NOMO-1 treated with dmso at 0.1 percent for 144 hours (cell line): Measurements from ENCODE around the gene FARP1.

Source experiments
- DNase-seq: peaks from one replicate; lab custom pipeline; 2025; ENCODE audit not compliant: unreplicated experiment; lab: John Stamatoyannopoulos, UW

Gene FARP1

DNA sequence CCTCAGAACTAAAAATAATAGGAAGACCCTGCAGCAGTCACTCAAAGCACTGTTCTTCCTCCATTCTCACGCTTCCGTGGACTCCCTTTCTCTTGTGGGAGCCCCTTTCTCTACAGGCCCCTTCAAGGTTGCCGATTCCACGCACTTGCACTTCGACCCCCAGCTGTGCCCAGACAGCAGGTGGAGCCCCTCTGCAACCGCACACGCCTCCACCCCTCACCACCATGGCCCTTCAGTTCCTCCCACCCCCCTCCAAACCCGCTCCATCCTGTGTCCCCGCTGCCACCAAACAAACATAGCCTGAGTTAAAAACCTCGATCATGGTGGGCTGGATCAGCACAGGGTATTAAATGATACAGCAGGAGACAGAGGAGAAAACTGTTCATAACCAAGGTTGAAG is 331.4 kb downstream of the FARP1 start:
- DNase-seq, result no peak

DNA sequence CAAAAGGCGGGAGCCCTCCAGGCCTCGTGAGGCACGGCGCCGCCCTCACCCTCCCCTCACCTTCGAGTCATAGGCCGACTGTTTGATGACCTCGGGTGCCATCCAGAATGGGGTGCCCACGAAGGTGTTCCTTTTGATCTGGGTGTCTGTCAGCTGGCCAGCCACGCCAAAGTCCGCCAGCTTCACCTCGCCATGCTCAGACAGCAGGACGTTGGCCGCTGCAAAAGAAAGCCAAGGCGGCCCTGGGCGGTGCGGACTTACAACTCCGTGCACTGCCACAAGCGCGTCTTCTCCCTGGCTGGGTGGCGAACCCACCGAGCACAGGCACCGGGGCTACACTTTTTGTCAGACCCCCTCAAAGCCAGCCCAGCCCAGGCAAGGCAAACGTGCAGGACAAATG is 331.9 kb downstream of the FARP1 start:
- DNase-seq, result no peak

DNA sequence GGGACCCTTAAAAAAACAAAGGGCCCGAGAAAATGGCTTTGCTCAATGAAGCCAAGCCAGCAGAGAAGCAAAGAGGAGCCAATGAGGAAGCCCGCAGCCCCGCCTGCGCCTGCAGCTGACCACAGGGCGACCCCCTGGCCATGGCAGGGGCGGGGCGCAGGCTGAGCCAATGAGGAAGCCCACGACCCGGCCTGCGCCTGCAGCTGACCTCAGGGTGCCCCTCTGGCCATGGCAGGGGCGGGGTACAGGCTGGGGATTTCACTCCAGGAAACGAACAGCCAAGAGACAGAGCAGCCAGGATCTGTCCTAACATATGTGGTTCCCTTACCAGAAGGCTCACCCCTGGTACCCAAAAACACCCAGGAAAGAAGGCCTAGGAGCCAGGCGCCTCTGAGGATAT is 332.6 kb downstream of the FARP1 start:
- no peak for DNase-seq

DNA sequence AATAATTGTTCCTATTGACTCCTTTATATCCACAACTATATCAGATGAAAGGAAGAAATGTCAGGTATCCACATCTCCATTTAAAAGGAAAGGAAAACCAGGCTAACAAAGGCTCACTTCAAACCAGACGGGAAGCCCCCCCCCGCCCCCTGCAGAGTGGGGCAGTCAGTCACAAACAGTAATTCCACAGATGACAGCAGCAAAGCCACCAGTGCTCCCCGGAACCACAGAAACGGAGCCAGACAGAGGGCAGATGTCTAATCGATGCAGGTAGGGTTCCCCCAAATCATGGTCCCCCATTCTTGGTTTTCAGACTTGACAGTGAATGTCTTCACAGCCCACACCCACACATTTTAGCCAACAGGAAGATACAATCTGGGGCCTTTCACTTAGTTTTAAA is 333.2 kb downstream of the FARP1 start:
- no peak for DNase-seq

DNA sequence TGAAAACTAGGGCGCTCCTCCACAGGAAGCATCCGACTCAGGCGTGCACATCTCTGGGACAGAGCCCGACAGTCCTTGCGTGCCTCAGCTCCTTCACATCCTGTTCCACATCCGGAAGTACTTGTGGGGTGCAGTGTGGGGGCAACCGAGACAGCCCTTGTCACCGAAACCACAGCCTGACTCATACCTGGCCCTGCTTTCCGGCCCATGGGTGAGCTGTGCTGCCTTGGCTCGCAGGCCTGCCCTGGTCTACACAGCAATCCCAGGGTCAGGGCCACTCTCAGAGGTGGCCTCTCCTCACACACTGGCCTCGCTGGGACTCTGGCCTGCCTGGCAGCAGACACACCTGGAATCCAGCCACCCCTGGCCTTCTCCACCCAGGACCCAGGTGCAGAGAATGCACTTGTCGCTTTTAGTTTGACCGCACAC is 333.7 kb downstream of the FARP1 start:
- peak; percentile 77 for DNase-seq

DNA sequence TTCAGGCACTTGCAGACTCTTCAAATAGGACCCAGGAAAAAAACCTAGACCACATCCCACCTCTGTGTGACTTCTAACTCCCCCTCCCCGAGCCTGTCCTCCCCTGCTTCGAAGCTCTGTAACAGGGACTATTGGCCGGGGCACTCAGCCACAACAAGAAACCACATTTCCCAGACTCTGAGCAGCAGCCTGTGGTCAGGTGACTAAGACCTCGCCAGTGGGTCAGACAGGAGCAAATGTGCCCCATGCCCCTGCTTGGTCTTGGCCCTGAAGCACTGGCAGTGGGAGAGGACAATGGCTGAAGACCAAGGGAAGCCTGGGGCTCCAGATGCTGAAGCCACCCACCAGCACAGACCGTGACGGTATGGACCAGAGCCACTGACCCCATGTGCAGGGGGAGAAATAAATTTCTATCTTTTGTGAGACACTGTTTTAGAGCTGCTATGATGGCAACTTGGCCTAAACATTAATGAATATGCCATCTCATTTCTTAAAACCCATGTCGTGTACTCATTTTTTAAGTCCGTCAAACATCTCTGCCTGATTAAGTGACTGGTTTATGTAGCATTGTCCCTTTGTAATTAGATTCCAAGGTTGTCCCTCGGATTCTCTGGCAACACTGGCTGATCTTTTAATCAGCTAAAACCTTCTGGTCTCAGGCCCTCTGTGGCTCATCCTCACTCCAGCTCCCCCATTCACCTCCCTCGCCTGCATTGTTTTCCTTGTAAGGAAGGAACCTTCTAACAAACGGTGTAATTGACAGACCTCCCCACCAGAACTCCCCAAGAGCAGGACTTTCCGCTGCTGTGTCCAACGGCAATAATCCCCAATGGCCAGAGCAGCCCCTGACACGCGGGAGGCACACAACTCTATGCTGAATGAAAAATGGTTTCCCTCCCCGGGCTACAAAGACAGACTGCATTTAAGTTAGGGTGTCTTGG is 335.6 kb downstream of the FARP1 start:
- DNase-seq, result no peak

DNA sequence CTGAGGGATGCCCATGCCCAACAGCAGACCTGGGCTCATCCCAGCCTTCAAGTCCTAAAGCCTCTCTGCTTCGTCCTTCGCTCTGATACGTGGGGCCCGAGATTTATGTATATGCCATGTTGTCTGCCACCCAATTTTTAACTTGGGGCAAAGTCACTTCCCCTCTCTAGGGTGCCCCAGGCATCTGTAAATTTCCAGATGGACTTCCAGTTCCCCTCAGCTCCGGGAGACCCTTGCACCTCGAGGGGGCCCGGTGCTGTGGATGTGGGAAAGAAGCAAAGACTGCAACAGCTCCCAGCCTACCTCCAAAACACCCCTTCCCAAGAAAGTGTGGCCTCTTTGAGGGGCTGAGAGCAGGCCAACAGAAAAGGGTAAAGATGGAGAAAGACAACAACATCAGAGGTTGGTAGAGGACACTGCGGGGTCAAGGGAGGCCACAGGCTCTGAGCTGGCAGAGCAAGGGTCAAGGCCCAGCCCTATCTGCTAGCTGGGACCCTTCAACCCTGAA is 336.7 kb downstream of the FARP1 start:
- DNase-seq, result no peak

DNA sequence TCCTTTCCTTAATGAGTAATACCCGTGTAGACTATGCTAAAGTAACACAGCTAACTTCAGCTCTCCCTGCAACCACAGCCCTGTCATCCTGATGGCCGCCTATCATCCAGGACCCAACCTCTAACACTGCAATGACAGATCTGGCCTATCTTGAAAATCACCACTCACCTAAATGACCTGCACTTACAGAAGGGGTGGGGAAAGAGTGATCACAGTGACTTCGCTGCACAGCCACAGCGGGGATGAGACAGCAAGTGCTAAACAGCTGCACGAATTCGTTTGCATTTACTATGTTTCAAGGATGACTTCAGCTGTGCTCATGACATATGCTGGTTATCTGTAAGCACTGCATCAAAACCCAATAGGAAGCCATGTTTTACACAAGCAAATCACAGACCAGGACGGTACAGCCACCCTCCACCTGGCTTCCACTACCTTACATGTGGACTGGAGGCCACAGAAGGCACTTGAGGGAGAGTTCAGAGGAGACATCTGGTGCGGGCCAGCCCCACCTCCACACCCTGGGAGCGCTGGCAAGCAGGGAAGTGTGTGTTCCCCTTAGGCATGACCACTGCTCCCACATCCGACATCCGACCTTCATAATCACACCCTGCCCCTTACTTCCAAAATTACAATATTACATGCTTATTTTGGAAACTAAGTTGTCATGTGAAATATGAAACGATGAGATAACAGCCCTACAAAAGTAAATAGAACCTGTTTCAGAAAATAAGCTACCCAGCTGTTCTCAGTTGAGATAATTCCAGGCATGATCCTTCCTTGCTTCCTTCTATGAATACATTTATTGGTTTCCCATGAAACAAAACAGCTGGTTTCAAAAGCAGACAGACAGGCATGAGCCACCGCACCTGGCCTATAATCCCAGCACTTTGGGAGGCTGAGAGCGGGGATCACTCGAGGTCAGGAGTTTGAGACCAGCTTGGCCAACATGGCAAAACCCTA is 338.3 kb downstream of the FARP1 start:
- no peak for DNase-seq

DNA sequence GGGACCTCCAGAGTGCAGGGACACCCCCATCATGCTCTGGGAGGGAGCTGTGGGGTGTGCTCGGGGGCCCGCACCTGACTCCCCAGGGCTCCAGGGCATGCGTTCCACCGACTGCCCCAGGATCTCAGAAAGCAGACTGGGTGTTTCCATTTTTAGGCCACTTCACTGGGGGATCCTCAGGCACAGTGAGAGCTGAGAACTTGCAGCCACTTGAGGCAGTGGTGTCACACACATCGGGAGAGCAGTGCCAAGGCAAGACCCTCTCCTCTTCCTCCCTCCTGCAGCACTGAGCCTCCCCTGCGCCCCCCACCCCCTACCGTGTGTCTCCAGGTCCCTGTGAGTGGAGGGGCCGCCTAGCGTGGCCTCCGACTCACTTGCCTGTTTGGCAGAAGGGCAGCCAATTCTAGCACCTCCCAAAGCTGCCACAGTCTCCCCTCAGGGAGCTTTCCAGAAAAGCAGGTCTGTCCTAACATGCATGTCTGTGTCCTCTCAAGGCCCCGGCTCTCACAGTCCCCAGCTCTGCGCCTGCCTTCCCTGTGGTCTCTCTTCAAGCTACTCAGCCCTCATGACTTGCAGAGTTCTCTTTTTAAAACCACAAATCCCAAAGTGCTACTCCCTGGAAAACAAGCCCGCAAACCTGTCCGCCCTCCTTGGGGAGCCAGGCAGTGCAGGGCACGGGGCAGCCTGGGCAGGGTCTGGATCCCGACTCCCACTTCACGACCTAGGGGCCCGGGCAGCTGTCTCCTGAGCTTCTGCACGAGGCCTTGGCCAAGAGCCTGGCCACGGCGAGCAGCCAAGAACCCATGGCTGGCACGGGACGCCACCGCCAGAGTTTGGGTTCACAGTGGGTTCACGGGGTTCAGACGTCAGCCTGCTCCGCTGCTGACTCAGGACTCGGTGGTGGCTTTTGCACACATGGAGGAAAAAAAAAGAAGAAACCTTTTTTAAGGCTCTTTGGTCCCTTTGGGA is 339.9 kb downstream of the FARP1 start:
- DNase-seq, result no peak

DNA sequence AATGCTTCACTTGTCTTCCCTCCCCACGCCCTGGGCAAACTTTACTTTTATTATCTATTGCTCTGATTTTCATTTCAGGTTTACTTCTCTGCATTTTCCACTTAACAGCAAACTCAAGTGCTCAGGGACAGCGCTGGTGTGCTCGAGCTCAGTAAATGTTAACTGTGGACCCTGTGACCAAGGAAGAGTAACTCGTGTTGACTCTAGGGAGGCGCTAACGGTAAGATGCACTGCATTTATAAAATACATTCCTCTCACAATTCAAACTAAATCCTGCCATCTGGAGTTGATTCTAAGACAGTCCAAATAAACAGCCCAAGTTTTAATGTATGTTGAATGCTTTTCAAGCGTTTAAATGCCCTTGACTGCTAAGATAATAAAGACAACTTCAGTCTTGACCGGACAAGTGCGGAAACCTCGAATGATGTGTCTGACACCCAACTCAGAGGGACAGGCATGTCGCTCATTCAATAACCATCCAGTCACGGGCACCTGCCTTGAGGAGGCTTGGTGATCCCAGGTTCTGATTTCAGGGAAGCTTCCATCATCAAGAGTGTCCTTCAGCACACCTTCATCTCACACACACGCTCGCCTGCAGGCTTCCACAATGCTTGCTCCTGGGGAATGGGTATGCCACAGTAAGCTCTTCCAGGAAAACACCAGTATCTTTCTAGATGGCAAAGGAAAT is 340.9 kb downstream of the FARP1 start:
- DNase-seq, result no peak

DNA sequence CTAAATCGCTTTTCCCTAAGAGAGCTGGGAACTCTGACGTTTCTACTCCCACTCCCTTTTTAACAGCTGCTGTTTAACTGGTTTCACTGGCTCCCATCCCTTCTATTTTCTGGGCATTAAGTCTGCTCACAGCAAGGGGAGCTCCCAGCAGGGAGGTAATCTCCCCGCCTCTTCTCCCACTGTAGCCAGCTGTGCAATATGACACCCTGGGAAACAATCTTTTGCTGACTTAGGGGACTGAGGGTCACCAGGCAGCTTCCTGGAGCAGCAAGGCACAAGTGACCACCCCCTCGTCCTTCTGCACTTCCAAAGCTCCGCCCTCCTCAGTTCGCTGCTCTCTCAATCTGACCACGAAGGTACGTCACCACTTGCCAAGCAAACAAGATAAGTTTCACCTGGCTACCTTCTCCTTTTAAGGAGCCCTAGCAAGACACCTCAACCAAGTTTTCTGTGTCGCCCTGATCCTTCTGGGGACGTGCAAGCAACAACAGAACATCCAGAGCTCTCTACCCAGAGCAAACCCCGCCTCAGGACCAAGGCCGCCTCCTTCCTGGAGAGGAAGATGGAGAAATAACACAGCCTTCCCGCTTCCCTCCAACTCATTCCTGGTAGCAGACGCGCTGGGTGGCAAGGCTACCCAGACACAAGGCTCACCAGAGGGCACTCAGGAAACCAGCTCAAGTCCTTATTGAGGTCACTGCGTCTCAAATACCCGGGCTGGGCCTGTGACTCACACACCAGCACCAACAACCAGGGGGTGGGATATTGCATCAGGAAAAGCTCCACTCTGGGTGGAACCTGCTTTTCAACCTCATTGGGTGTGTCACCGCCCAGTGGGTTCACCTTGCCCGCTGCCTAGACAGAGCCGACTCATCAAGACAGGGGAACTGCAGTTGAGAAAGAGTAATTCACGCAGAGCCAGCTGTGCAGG is 341.7 kb downstream of the FARP1 start:
- peak; percentile 80 for DNase-seq

DNA sequence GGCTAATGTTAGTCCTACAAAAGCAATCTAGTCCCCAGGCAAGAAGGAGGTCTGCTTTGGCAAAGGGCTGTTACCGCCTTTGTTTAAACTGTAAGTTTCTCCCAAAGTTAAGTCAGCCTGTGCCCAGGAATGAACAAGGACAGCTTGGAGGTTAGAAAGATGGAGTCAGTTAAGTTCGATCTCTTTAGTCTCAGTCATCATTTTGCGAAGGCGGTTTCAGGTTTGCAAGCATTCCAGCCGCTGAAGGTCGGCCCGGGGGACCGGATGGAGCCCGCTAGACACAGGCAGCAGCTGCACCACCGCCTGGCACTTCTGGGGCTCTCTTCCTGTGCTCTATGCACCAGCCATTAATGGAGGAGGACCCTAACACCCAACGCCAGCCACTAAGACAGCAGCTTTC is 342.7 kb downstream of the FARP1 start:
- DNase-seq, result no peak

DNA sequence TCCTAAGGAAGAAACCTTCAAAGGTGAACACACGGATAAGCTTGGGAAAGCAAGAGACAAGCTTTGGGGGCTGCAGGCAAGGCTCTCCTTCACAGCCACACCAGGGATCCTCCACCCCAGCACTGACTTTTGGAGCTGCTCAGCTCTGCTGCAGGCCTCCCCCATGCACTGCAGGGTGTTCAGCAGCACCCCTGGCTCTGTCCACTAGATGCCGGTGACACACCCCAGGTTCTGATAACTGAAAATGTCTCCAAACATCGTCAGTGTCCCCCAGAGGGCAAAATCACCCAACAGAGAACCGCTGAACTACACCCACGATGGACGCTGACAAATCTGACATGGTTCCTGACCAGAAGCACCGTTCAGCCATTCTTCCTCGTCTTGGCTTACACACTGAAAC is 343.5 kb downstream of the FARP1 start:
- DNase-seq, result no peak

DNA sequence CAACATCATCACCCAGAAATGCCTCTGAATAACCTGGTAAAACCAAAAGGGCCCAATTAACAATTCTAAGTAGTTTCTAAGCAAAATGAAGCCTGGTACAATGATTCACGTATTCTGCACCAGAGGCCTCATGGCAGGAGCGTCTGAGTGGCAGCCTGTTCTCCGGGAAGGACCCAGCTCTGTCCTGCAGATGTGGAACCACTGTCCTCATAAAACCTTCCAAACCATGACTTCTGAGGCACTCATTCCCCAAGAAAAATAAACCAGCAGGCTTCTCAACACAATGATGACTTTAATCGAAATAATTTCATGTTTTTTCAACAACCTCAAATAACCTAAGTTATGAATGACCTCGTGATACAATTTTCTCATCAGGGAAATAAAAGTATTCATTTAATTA is 344.1 kb downstream of the FARP1 start:
- no peak for DNase-seq

DNA sequence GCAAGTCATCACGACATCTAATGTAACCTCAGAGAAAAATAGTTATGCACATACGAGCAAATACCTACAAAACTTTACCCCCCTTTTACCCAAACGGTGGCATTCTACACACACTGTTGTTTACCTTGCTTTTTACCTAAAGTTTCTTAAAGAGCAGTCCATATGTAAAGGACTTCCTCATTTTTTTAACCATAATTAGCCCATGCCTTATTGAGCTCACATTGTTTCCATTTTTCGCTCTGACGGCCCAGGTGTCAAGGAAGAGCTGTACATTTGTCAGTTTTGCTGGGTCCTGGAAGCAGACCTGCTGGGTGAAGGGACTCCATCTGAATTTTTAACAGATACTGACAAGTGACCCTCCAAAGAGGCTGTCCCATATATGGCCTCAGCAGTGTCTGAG is 344.6 kb downstream of the FARP1 start:
- DNase-seq, result peak; percentile 17

DNA sequence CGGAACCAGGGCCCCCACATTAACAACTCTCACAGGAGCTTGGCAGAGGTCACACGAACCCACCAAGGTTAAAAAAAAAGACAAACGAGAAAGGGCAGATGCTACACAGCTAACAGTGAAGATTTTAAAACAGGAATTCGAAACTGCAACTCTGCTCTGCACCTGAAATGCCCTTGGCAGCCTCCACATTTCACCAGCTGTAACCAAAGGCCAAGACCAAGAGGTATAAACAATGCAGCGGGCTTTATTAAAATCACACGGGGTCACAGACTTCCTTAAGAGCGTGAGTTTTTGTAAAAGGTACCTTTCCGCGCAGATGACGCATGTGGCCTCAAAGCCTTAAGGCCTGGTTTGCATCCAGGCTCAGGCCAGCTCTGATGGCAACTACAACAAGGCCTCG is 345.8 kb downstream of the FARP1 start:
- no peak for DNase-seq

DNA sequence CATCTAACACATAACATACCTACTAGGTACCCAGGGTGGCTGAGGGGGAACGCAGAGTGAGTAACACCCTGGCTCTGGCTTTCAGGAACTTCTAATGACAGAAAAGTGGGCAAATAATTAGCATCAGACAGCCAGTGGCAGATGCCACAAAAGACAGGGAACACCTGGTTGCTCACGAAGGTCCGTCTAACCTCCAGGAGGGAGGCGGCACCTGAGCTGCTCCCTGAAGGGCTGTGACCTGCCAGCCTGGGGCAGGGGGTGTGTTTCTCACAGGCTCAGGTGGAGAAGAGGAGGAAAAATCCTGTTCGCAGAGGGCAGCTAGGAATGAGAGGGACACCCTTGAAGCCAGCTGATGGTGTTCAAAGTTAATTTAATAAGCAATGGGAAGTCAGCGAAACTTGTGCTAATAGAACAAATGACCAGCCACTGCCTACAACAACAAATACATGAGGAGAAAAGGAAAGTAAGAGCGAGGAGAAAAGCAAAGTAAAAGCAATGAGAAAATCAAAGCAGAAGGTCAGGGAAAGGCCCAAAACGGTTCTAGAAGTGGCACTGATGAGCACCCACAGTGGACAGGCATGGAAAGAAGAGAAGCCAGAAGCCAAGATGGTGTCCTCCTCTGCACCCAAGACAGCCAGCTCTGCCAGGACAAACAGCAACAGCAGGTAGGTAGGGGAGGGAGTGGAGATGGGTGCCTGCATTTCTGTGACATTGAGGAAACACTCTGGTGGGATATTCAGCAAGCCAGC is 346.7 kb downstream of the FARP1 start:
- no peak for DNase-seq

DNA sequence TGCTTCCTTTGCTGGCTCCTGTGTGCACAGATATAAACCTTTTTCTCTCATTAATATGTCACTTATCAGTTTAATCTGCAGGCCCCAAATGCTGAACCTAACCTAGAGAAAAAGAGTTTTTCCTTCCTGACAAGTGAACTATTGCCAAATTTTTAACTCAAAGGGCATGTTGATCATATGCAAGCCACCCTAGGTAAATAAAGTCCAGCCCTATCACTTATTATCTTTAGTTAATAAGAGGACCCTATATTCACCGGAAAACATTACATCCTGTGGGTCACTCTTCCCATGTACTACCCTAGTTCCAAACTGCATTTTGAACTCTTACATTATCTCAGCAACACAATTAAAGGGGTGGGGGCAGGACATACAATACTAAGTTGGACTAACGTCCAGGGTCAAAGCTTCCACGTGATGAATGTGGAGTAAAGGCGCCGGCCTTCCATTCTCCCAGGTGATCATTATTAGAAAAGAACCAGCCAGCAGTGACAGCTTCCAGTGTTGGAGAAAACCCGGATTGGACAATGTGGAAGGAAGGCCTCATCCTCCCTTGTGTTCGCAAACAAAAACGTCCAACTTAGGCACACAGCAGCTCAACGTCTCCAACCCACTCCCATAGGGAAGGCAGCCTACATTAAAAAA is 347.4 kb downstream of the FARP1 start:
- DNase-seq, result no peak
